Osteocyte (in vitro differentiated cells): ENCODE measurements around the gene ROCK1. TPM values are rescaled to one million over a fixed set of nuclear protein-coding genes. Genes with fewer than 3 reads are reported as not detected.

ENCODE experiments used
- DNase-seq: peaks from one replicate; pipeline ENCODE4 v3.0.0; 2021; ENCODE audit warnings: mixed read lengths; ENCODE audit not compliant: unreplicated experiment; ENCODE audit errors: extremely low spot score
- H3K27ac Mint-ChIP-seq: one replicate; pipeline ENCODE4 v1.8.0; 2021; ENCODE audit warnings: mild to moderate bottlenecking, mixed read lengths; ENCODE audit not compliant: unreplicated experiment
- H3K27me3 Mint-ChIP-seq: one replicate; pipeline ENCODE4 v1.8.0; 2021; ENCODE audit warnings: mixed read lengths; ENCODE audit not compliant: unreplicated experiment
- H3K36me3 Mint-ChIP-seq: one replicate; pipeline ENCODE4 v1.8.0; 2021; ENCODE audit warnings: mixed read lengths; ENCODE audit not compliant: unreplicated experiment
- H3K4me1 Mint-ChIP-seq: one replicate; pipeline ENCODE4 v1.8.0; 2021; ENCODE audit warnings: mixed read lengths; ENCODE audit not compliant: unreplicated experiment
- H3K4me3 Mint-ChIP-seq: one replicate; pipeline ENCODE4 v1.8.0; 2021; ENCODE audit warnings: mild to moderate bottlenecking, moderate library complexity, mixed read lengths; ENCODE audit not compliant: unreplicated experiment
- H3K9me3 Mint-ChIP-seq: one replicate; pipeline ENCODE4 v1.8.0; 2021; ENCODE audit warnings: mixed read lengths; ENCODE audit not compliant: unreplicated experiment
- CTCF ChIP-seq: fragments of 200-600 bp; sonication (generic); IDR thresholded peaks from 2 replicates; pipeline ENCODE4 v1.5.0; 2021; ENCODE audit warnings: antibody characterized with exemption, mild to moderate bottlenecking, moderate library complexity
- total RNA-seq: library from RNA; stranded (reverse); gene quantifications from 2 replicates; pipeline ENCODE4 v1.2.1, GENCODE V29; 2021

Gene ROCK1
- total RNA-seq, 1 donor from 2014 or later: 50.8 TPM

DNA sequence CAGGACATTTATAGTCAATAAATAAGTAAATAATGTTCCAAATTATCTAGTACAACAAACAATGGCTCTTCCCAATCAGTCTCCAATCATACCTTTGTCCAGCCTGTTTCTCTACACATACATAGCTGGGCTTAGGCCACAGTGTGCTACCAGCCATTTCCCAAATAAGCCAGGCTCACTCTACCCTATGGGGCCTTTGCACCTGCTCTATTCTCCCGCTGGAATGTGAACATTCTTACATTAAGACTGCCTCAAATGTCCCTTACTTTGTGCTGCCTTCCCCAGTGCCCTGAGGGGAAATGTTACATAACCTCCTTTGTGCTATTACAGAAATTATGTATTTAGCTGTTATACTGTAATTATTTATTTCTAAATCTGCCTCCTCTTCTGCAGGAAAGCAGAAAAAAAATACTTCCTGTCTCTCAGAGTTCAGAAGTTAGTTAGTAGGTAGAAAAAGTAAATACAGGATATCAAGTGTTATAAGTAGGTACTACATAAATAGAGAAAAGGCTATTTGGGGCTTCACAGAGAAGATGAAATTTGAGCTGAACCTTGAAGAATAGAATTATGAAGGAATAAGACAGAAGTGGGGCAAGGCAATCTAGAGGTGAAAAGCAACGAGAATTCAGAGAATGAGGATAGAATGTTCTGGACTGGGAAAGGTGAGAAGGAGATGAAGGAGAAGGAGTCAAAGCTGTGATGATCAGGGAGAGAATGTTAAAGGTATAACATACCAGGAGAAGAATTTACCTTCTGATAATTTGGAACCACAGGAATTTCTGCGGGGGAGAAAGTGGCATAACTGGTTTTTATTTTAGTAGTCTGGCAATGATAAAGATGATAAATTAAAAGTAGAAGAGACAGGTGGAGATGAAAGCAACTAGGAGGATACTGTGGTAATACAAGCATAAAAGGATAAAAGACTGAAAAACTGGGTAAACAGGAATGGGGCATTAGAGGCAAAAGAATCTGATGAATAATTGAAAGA is 37.0 kb downstream of the ROCK1 start:
- H3K27ac Mint-ChIP-seq: peak overlapping the region; percentile 12
- no peak for TF ChIP-seq CTCF
- DNase-seq: no peak
- H3K36me3 Mint-ChIP-seq: no peaks in the 10 kb centered on the region
- peaks cover 2% of the 10 kb centered on the region for H3K9me3 Mint-ChIP-seq
- H3K27me3 Mint-ChIP-seq: no peaks in the 10 kb centered on the region
- H3K4me3 Mint-ChIP-seq: no peak overlapping the region
- H3K4me1 Mint-ChIP-seq: peaks cover 40% of the 10 kb centered on the region

- H3K36me3 Mint-ChIP-seq: peaks cover 3% of the 10 kb centered on the region
- peaks cover 40% of the 10 kb centered on the region for H3K4me1 Mint-ChIP-seq
- no peak overlapping the region for H3K4me3 Mint-ChIP-seq
- no peak for DNase-seq
- TF ChIP-seq CTCF: no peak
- H3K9me3 Mint-ChIP-seq: no peaks in the 10 kb centered on the region
- no peak overlapping the region for H3K27ac Mint-ChIP-seq
- no peaks in the 10 kb centered on the region for H3K27me3 Mint-ChIP-seq
Measured at GRCh38 chr18:21073180-21073579, 38.4 kb downstream of the ROCK1 start.

GRCh38 chr18:21071071-21071470 is 40.5 kb downstream of the ROCK1 start:
- H3K36me3 Mint-ChIP-seq: peaks cover 9% of the 10 kb centered on the region
- H3K9me3 Mint-ChIP-seq: no peaks in the 10 kb centered on the region
- no peak for DNase-seq
- no peak for TF ChIP-seq CTCF
- peaks cover 32% of the 10 kb centered on the region for H3K4me1 Mint-ChIP-seq
- H3K27ac Mint-ChIP-seq: no peak overlapping the region
- no peaks in the 10 kb centered on the region for H3K27me3 Mint-ChIP-seq
- H3K4me3 Mint-ChIP-seq: no peak overlapping the region

GRCh38 chr18:21069468-21069867 is 42.1 kb downstream of the ROCK1 start:
- no peaks in the 10 kb centered on the region for H3K27me3 Mint-ChIP-seq

More at GRCh38 chr18:21069468-21069867, 42.1 kb downstream of the ROCK1 start:
- no peak for TF ChIP-seq CTCF
- Mint-ChIP-seq H3K4me3 (no peak overlapping the region), H3K27ac (no peak overlapping the region), H3K36me3 (peaks cover 9% of the 10 kb centered on the region), H3K9me3 (no peaks in the 10 kb centered on the region), H3K4me1 (peaks cover 30% of the 10 kb centered on the region)
- DNase-seq: no peak
